H1 (cell line): ENCODE results near the gene CASK. TPM values are rescaled to one million over a fixed set of nuclear protein-coding genes. Genes with fewer than 3 reads are reported as not detected.

ENCODE experiments used
- BACH1 ChIP-seq: IDR thresholded peaks from 2 replicates; pipeline ENCODE4 v1.6.1; 2012; ENCODE audit warnings: low read length, improper control_type of control experiment
- CREB1 ChIP-seq: IDR thresholded peaks from 2 replicates; pipeline ENCODE4 v1.6.1; 2012; ENCODE audit warnings: inconsistent platforms
- CTCF ChIP-seq, 3 experiments: IDR thresholded peaks; 1 replicate in 2 of 3; 2 replicates in 1 of 3; pipeline versions ENCODE4 v1.5.1 to v1.6.1; 2011; ENCODE audit warnings: low read length in 3 of 3, mild to moderate bottlenecking in 3 of 3, inconsistent platforms in 2 of 3, low read depth in 1 of 3, moderate library complexity in 1 of 3; ENCODE audit not compliant: insufficient read depth in 1 of 3; ENCODE audit errors: control extremely low read depth in 1 of 3
- EP300 ChIP-seq, 2 experiments: IDR thresholded peaks; 1 replicate in 1 of 2; 2 replicates in 1 of 2; pipeline ENCODE4 v1.6.1; 2011 to 2012; ENCODE audit warnings: low read depth in 2 of 2, low read length in 2 of 2, mild to moderate bottlenecking in 2 of 2, borderline replicate concordance in 1 of 2, inconsistent platforms in 1 of 2, moderate library complexity in 1 of 2
- JUND ChIP-seq: IDR thresholded peaks from 2 replicates; pipeline ENCODE4 v1.6.1; 2011; ENCODE audit warnings: mild to moderate bottlenecking, improper control_type of control experiment, low read length
- KDM4A ChIP-seq: IDR thresholded peaks from one replicate; pipeline ENCODE4 v1.7.1; 2012; ENCODE audit warnings: low read depth, mild to moderate bottlenecking, moderate library complexity, low read length, inconsistent platforms; ENCODE audit not compliant: severe bottlenecking
- POLR2AphosphoS5 ChIP-seq: IDR thresholded peaks from 2 replicates; pipeline ENCODE4 v1.6.1; 2011; ENCODE audit warnings: low read depth, low read length
- SP4 ChIP-seq: IDR thresholded peaks from 2 replicates; pipeline ENCODE4 v1.6.1; 2012; ENCODE audit warnings: low read length, inconsistent platforms
- SRF ChIP-seq: IDR thresholded peaks from 2 replicates; pipeline ENCODE4 v1.6.1; 2011; ENCODE audit warnings: mild to moderate bottlenecking, low read depth, low read length, moderate library complexity
- polyA plus RNA-seq, 7 experiments: library from polyadenylated mRNA; depleted of rRNA in 3 of 7; stranded (reverse) in 5 of 7; unstranded in 2 of 7; fragments of >200 nt in 5 of 7; fragments of 200-250 nt in 2 of 7; gene quantifications; 1 replicate in 5 of 7; 2 replicates in 1 of 7; 4 replicates in 1 of 7; pipeline versions ENCODE4 v1.2.1 to v1.2.3, GENCODE V29; 2011 to 2013; ENCODE audit warnings: missing spikeins in 2 of 7, mixed read lengths in 2 of 7
- total RNA-seq: library from RNA; stranded (reverse); fragmentation: NEBNext Ultra II Directional; extraction: Animal tissue kit (Norgen Biotek cat#: 25700); gene quantifications from 2 replicates; pipeline ENCODE4 v1.2.1, GENCODE V29; 2021

CASK gene
- total and polyA plus RNA-seq, 2 of the 8 experiments (the other 6 are each of a cell fraction or from before 2014, with no cell fraction given), result 21.6 to 55.1 TPM

- TF ChIP-seq SP4, result no peak
- TF ChIP-seq CTCF (IDR thresholded peaks at IDR 0.05; ENCODE audit: control extremely low read depth in 1 of 3, insufficient read depth in 1 of 3, low read depth in 1 of 3, low read length in 3 of 3), result no peak
- TF ChIP-seq SRF, result no peak
- no peak for TF ChIP-seq POLR2AphosphoS5
- TF ChIP-seq JUND, result no peak
- TF ChIP-seq EP300 (IDR thresholded peaks at IDR 0.05; ENCODE audit: borderline replicate concordance in 1 of 2, low read depth in 2 of 2, low read length in 2 of 2), result no peak
- TF ChIP-seq BACH1, result no peak
- no peak for TF ChIP-seq KDM4A
- no peak for TF ChIP-seq CREB1
- TF ChIP-seq, all 59 proteins: peak for 0
Measured at GRCh38 chrX:41887691-41888090, 35.7 kb downstream of the CASK start (continued).
